ENCODE results near the gene CHML. TPM values are rescaled to one million over a fixed set of nuclear protein-coding genes. Genes with fewer than 3 reads are reported as not detected.

The CHML gene
- total RNA-seq, 1 donor from 2014 or later: 14.0 TPM

GRCh38 chr1:241617426-241617825 is 22.7 kb downstream of the CHML start:
- no peak for DNase-seq (ENCODE audit: low read depth)

GRCh38 chr1:241615043-241615974 is 24.9 kb downstream of the CHML start:
- DNase-seq (ENCODE audit: low read depth): peak; percentile 98

- DNase-seq (ENCODE audit: low read depth): no peak
Measured at GRCh38 chr1:241614572-241614971, 25.6 kb downstream of the CHML start.

- DNase-seq (ENCODE audit: low read depth): peak; percentile 78
Measured at GRCh38 chr1:241614144-241614543, 26.0 kb downstream of the CHML start.

GRCh38 chr1:241612533-241613477 is 27.4 kb downstream of the CHML start:
- peak; percentile 94 for DNase-seq (ENCODE audit: low read depth)

GRCh38 chr1:241611736-241612135 is 28.4 kb downstream of the CHML start:
- DNase-seq (ENCODE audit: low read depth): no peak

GRCh38 chr1:241611063-241611462 is 29.1 kb downstream of the CHML start:
- DNase-seq (ENCODE audit: low read depth): peak; percentile 83

GRCh38 chr1:241610056-241610815 is 29.9 kb downstream of the CHML start:
- no peak for DNase-seq (ENCODE audit: low read depth)

GRCh38 chr1:241608379-241609033 is 31.7 kb downstream of the CHML start:
- DNase-seq (ENCODE audit: low read depth): peak; percentile 77

- DNase-seq (ENCODE audit: low read depth): no peak
Measured at GRCh38 chr1:241607497-241607896, 32.7 kb downstream of the CHML start.

- peak; percentile 92 for DNase-seq (ENCODE audit: low read depth)
Measured at GRCh38 chr1:241606544-241606943, 33.6 kb downstream of the CHML start.

GRCh38 chr1:241605146-241605805 is 34.9 kb downstream of the CHML start:
- DNase-seq (ENCODE audit: low read depth): peak; percentile 73

GRCh38 chr1:241603731-241604245 is 36.4 kb downstream of the CHML start:
- peak; percentile 88 for DNase-seq (ENCODE audit: low read depth)

- DNase-seq (ENCODE audit: low read depth): peak; percentile 62
Measured at GRCh38 chr1:241600496-241600901, 39.7 kb downstream of the CHML start.

- DNase-seq (ENCODE audit: low read depth): peak; percentile 67
Measured at GRCh38 chr1:241598249-241598648, 41.9 kb downstream of the CHML start.

GRCh38 chr1:241596633-241597032 is 43.5 kb downstream of the CHML start:
- DNase-seq (ENCODE audit: low read depth): no peak

- DNase-seq (ENCODE audit: low read depth): no peak
Measured at GRCh38 chr1:241593186-241593585, 47.0 kb downstream of the CHML start.

GRCh38 chr1:241592273-241592958 is 47.8 kb downstream of the CHML start:
- DNase-seq (ENCODE audit: low read depth): peak; percentile 98

GRCh38 chr1:241591736-241592135 is 48.4 kb downstream of the CHML start:
- DNase-seq (ENCODE audit: low read depth): no peak

- DNase-seq (ENCODE audit: low read depth): peak; percentile 96
Measured at GRCh38 chr1:241591317-241591716, 48.9 kb downstream of the CHML start.

All from renal cortical epithelial cell (primary cell).